Natural killer cell (primary cell): ENCODE results near the gene PDGFC. TPM values are rescaled to one million over a fixed set of nuclear protein-coding genes. Genes with fewer than 3 reads are reported as not detected.

Experiments
- ATAC-seq, 3 donors: fragments of 150-1000 bp in 2 of 3; fragments of 200-7000 bp in 1 of 3; cut with Tn5 transposase; 1 replicate in 1 of 3; 2 replicates in 2 of 3; pipeline ENCODE4 v1.10.0; 2021; ENCODE audit warnings: mild to moderate bottlenecking in 2 of 3, moderate library complexity in 2 of 3
- DNase-seq, 2 donors: peaks; one replicate each; pipeline versions ENCODE4 v3.0.0 to v3.0.0-alpha.2; 2013 to 2021; ENCODE audit warnings: mixed read lengths in 1 of 2
- H3K27ac ChIP-seq: one replicate; pipeline ENCODE4 v1.5.1; 2013; ENCODE audit warnings: mild to moderate bottlenecking, low read length
- H3K27me3 ChIP-seq: one replicate; pipeline ENCODE4 v1.6.1; 2013; ENCODE audit warnings: low read length; ENCODE audit not compliant: control insufficient read depth, insufficient read depth
- H3K36me3 ChIP-seq: one replicate; pipeline ENCODE4 v1.6.1; 2013; ENCODE audit warnings: low read length; ENCODE audit not compliant: control insufficient read depth, insufficient read depth
- H3K4me1 ChIP-seq: one replicate; pipeline ENCODE4 v1.6.1; 2013; ENCODE audit warnings: low read length; ENCODE audit not compliant: control insufficient read depth, insufficient read depth
- H3K4me3 ChIP-seq: one replicate; pipeline ENCODE4 v1.5.1; 2013; ENCODE audit warnings: low read length
- H3K9me3 ChIP-seq: one replicate; pipeline ENCODE4 v1.6.1; 2013; ENCODE audit warnings: low read length; ENCODE audit not compliant: control insufficient read depth, insufficient read depth
- H3K27ac Mint-ChIP-seq, 2 donors: one replicate each; pipeline ENCODE4 v1.8.0; 2022; ENCODE audit warnings: mild to moderate bottlenecking in 2 of 2, mixed read lengths in 2 of 2, moderate library complexity in 1 of 2
- H3K27me3 Mint-ChIP-seq, 2 donors: one replicate each; pipeline ENCODE4 v1.8.0; 2022; ENCODE audit warnings: low read depth in 2 of 2, mixed read lengths in 2 of 2
- H3K36me3 Mint-ChIP-seq: one replicate; pipeline ENCODE4 v1.8.0; 2022; ENCODE audit warnings: mixed read lengths
- H3K4me1 Mint-ChIP-seq, 2 donors: one replicate each; pipeline ENCODE4 v1.8.0; 2022; ENCODE audit warnings: mixed read lengths in 2 of 2
- H3K4me3 Mint-ChIP-seq: one replicate; pipeline ENCODE4 v1.8.0; 2022; ENCODE audit warnings: mild to moderate bottlenecking, moderate library complexity, mixed read lengths
- H3K9me3 Mint-ChIP-seq, 2 donors: one replicate each; pipeline ENCODE4 v1.8.0; 2022; ENCODE audit warnings: mixed read lengths in 2 of 2
- WGBS: methylation state at CpG from one replicate; pipeline ENCODE4 v1.1.7; 2013; ENCODE audit warnings: missing lambda C conversion rate; ENCODE audit not compliant: insufficient coverage; 5-methylcytosine and 5-hydroxymethylcytosine counted together
- intact Hi-C: fragments of 100-400 bp; cut with micrococcal nuclease; formaldehyde crosslinking; loops from one replicate; pipeline ENCODE4 v1.14.2; 2022
- total RNA-seq, 4 donors: library from RNA; stranded (reverse); fragments of 120-200 nt in 1 of 4; gene quantifications; one replicate each; pipeline versions ENCODE4 v1.2.3 to v1.2.4, GENCODE V29; 2013 to 2022
- TF ChIP-seq, protein P1 (sequence below): fragments of 200-600 bp; IDR thresholded peaks from one replicate; pipeline ENCODE4 v1.8.0; 2022; ENCODE audit warnings: antibody characterized with exemption

Gene PDGFC
- total RNA-seq, 3 donors from 2014 or later (not counting 1 experiment from before 2014, with no cell fraction given) = 0.72 to 1.6 (median 0.90) TPM

DNA sequence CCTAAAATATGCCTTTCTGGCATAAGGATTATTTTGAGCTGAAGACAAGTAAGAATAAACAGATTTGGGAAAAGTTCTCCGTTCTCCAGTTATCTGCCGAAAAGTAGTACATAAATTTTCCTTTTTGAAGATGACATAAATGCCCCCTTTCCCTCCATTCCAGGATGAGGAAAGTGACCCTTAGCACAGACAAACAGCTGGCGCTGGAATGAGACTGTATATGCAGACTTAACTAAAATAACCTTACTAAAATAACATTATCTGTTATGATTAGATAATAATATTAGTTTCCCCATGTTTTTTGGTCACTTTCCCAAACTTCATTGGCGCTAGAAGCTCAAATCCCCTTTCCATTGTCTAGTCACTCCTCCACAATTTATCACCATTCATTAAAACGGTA, 21.5 kb downstream of the PDGFC start:
- no peak for ATAC-seq
- no peak overlapping the region for H3K4me3 ChIP-seq
- H3K36me3 ChIP-seq = no peaks in the 10 kb centered on the region
- H3K4me1 ChIP-seq = no peaks in the 10 kb centered on the region
- no peak overlapping the region for H3K27ac ChIP-seq
- no peaks in the 10 kb centered on the region for H3K27me3 ChIP-seq
- intact Hi-C loops = no loop called here
- Mint-ChIP-seq H3K9me3 (peaks cover 2% of the 10 kb centered on the region in 2 donors), H3K27ac (no peak overlapping the region), H3K36me3 (no peaks in the 10 kb centered on the region), H3K4me3 (no peak overlapping the region), H3K4me1 (no peaks in the 10 kb centered on the region), H3K27me3 (no peaks in the 10 kb centered on the region)
- WGBS = 91% methylated on average over 5 of the region's 5 CpGs
- H3K9me3 ChIP-seq = no peaks in the 10 kb centered on the region
- no peak for DNase-seq
- TF ChIP-seq, protein P1, sequence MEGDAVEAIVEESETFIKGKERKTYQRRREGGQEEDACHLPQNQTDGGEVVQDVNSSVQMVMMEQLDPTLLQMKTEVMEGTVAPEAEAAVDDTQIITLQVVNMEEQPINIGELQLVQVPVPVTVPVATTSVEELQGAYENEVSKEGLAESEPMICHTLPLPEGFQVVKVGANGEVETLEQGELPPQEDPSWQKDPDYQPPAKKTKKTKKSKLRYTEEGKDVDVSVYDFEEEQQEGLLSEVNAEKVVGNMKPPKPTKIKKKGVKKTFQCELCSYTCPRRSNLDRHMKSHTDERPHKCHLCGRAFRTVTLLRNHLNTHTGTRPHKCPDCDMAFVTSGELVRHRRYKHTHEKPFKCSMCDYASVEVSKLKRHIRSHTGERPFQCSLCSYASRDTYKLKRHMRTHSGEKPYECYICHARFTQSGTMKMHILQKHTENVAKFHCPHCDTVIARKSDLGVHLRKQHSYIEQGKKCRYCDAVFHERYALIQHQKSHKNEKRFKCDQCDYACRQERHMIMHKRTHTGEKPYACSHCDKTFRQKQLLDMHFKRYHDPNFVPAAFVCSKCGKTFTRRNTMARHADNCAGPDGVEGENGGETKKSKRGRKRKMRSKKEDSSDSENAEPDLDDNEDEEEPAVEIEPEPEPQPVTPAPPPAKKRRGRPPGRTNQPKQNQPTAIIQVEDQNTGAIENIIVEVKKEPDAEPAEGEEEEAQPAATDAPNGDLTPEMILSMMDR = no peak

DNA sequence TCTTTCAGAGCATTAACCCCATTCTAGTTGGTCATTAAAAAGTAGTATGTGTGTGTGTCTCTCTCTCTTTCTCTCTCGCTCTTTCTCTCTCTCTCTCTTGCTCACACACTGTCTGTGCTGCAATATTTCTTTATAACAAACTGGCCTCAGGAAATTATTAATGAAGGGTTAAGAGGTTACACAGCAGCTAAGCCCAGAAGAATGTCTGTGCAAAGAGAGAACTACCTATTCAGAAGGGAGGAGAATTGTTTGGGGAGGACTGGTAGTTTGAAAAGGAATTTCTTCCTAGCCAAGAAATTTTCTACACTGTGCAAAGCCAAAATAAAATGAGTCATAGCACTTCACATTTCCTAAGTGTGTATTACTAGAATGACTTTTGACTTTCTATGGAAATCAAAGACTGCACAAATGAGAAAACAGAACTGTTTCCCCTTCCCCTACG, 22.2 kb downstream of the PDGFC start:
- Mint-ChIP-seq H3K4me1 (no peaks in the 10 kb centered on the region), H3K27ac (no peak overlapping the region), H3K4me3 (no peak overlapping the region), H3K36me3 (no peaks in the 10 kb centered on the region), H3K9me3 (peaks cover 3 to 5% of the 10 kb centered on the region in 2 donors), H3K27me3 (no peaks in the 10 kb centered on the region)
- Histone ChIP-seq H3K4me3 (no peak overlapping the region), H3K27me3 (no peaks in the 10 kb centered on the region), H3K4me1 (no peaks in the 10 kb centered on the region), H3K36me3 (no peaks in the 10 kb centered on the region), H3K9me3 (no peaks in the 10 kb centered on the region), H3K27ac (no peak overlapping the region)
- DNase-seq (no peak), ATAC-seq (no peak)
- TF ChIP-seq, protein P1 = no peak
- no CpG with 5 or more reads among the region's 2 CpGs for WGBS
- intact Hi-C loops = no loop called here

DNA sequence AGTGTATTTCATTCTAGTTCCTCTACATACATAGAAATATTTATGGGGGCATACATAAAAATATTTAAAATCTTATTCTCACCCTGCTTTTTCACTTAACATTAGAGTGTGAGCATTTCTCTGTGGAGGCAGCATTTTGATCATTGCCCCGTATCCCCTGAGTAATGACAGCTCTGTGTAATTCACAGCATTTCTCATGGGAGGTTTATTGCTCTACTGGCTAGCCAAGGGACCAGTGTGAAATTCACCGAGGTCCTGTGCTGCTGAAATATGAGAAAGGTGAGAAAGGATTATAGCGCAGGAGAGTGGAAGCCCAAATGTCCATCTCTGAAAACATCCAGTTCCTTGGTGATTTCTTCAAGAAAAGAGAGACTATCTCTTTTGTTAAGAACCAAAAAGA, 22.9 kb downstream of the PDGFC start:
- Mint-ChIP-seq H3K9me3 (peaks cover 3 to 6% of the 10 kb centered on the region in 2 donors), H3K4me3 (no peak overlapping the region), H3K27me3 (no peaks in the 10 kb centered on the region), H3K27ac (no peak overlapping the region), H3K4me1 (no peaks in the 10 kb centered on the region), H3K36me3 (no peaks in the 10 kb centered on the region)
- Histone ChIP-seq H3K36me3 (no peaks in the 10 kb centered on the region), H3K27ac (no peak overlapping the region), H3K4me3 (no peak overlapping the region), H3K4me1 (no peaks in the 10 kb centered on the region), H3K27me3 (no peaks in the 10 kb centered on the region), H3K9me3 (no peaks in the 10 kb centered on the region)
- 87% methylated on average over 3 of the region's 3 CpGs for WGBS
- ATAC-seq (no peak), DNase-seq (no peak)
- TF ChIP-seq, protein P1 = no peak
- intact Hi-C loops = no loop called here

DNA sequence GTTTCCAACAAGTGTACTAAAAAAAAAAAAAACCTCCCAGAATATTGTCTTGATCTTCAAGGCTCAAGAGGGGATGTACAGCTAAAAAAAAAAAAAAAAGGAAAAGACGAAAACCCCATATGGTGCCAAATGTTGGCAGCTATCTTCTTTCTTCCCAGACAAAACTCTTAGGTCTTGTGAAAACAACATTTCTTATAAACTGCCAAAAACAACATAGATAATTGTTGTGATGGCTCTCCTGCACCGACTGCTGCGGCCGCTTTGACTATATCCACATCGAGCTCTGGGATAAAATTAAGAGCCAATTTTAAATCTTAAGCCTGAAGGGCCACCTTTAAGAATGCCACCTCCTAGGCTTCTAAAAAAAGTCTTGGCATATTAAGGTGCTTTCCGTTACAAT, 23.5 kb downstream of the PDGFC start:
- TF ChIP-seq, protein P1 = no peak
- Mint-ChIP-seq H3K9me3 (peaks cover 3 to 6% of the 10 kb centered on the region in 2 donors), H3K4me3 (no peak overlapping the region), H3K27me3 (no peaks in the 10 kb centered on the region), H3K4me1 (no peaks in the 10 kb centered on the region), H3K27ac (no peak overlapping the region), H3K36me3 (no peaks in the 10 kb centered on the region)
- no peaks in the 10 kb centered on the region for H3K4me1 ChIP-seq
- H3K27ac ChIP-seq = no peak overlapping the region
- no peaks in the 10 kb centered on the region for H3K36me3 ChIP-seq
- H3K9me3 ChIP-seq = no peaks in the 10 kb centered on the region
- 98% methylated on average over 4 of the region's 6 CpGs for WGBS
- no peaks in the 10 kb centered on the region for H3K27me3 ChIP-seq
- no peak overlapping the region for H3K4me3 ChIP-seq
- ATAC-seq = no peak
- DNase-seq = no peak
- intact Hi-C loops = no loop called here
